Fibroblast of peridontal ligament (primary cell): ENCODE data around the gene ARHGAP26.
A peak's percentile ranks its signal among the peaks of the same experiment; 100 is the strongest.

ENCODE experiments used
- DNase-seq: peaks from one replicate; pipeline ENCODE4 v3.0.0-alpha.2; 2010; ENCODE audit errors: extremely low read depth

Gene ARHGAP26

DNA sequence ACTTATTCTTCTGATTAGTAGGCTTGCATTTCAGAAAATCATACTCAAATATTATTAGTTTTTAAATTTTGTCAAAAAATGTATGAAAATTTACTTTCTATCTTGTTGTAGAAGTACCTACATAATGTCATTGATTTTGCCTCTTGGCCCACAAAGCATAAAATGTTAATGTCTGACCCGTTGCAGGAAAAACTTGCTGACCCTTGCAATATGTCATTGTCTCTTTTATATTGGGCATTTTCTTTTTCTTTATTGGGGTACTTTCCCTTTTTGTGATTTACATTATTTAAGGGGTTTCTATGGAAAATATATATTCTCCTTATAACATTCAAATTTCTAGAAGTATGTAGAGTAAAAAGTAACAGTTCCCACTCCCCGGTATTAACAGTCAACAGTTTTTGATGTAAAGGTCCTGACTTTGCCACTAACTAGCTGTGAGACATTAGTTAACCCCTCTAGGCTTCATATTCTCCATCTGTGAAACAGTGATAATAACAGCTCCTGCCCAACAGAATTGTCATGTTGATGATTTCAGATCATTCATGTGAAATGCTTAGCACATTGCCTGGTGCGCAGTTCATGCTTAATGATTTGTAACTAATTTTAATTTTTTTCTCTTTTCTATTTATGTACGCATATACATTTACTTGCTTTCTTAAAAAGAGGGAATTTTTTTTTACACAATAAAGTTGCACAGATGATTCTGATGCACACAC is 243.2 kb downstream of the ARHGAP26 start:
- DNase-seq = no peak

DNA sequence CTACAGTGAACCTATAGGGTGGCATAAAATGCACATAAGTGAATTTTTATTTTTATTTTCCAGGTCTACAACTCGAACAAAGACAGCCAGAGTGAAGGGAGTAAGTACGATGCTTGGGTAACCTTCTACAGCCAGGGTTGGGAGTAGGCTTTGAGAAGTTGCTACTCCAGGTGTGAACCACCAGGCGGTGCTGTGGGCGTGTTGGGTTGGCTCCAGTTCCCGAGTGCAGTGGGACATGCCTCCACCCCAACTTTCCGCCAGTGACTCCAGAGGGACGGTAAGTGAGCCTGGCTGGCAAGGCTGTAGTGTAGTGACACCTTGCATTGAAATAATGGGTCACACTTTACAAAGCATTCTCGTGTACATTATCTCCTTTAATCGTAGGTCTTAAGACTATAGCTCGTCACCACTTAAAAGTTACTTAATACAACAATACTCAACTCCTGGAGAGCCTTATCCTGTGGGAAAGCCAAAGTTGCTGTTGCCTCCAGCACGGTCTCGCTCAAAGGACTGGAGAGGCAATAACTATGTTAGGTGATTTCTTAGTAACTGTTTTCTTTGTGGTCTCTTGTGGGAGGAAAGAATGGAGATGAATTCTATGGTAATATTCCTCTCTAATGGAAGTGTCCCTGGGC is 244.0 kb downstream of the ARHGAP26 start:
- DNase-seq = no peak

DNA sequence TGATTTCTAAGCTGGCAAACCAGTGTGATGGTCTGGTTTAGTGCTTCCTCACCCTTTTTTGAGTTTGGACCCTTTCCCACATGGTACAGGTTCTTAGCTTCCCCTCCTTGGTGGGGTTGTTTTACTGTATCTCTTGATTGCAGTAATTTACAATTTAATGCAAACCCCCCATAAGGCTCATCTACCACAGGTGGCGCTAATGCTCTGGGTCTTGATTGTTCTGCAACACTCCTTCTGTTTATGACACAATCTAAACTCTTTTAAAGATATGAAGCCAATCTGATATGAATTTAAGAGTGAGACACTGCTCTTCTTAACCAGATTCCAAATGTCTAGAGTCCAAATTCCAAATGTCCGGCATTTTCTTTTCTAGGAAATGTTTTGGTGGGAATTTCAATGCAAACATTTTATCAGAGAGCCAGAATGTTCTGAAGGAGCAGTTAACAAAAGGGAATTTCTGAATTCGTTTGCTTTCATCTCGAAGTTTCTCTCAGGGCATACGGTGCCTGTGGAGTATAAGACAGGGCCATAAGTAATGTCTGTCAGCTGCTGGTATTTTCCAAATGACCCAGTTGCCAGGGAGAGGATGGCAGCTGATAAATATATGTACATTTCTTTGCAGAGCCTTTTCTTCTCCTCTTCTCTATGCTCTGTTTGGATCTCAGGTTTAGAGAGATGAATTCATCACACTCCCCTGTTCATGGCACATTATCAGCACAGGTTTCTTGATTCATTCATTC is 246.8 kb downstream of the ARHGAP26 start:
- DNase-seq = peak; percentile 79

DNA sequence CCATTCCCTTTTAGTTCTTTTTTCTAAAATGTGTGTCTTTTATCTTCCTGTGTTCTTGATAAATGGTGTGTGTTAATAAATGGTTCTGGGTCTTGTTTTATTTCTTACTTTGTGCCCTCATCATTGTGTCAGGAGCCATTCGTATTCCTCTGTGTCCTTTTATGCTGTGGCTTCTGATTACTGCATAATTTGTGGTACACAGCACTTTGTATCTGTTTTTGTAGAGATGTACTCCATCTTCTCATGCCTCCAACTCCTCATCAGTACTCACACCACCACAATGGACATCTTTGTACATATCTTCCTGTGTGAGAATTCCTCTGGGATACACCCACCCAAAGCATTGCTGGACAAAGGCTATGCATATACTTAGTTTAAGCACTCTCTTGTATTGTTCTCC is 247.4 kb downstream of the ARHGAP26 start:
- DNase-seq = no peak

DNA sequence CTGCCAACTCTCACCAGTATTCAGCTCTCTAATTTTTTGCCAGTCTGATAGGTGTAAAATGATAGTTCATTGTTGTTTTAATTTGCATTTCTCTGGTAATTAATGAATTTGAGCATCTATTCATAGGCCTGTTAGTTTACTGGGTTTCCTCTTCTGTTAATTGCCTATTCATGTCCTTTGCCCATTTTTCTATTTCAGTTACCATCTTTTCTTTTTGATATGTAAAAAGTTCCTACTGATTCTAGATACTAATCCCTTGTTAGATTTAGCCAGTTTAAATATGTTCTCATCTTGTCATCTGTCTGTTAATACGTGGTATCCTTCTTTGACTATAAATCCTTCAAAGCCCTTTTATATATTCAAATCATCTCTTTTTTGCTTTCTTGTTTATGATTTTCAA is 247.8 kb downstream of the ARHGAP26 start:
- no peak for DNase-seq

DNA sequence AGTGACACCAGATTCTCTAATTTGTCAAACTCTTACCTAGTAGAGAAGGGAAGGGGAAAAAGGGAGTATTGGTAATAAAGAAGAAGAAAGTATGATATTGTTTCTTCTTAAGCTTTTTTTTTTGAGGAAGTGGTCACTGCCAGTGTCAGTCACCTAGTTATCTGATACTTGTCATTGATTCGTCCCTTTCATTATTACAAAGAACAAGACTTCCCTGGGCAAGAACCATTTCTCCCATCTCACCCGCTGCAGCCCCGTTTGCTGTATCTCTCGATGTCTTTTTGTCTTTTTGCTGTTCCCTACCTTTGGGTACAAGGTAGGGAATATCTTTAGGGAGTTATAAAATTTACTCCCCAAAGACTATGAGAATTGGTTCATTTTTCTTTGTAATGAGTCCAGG is 249.0 kb downstream of the ARHGAP26 start:
- no peak for DNase-seq

DNA sequence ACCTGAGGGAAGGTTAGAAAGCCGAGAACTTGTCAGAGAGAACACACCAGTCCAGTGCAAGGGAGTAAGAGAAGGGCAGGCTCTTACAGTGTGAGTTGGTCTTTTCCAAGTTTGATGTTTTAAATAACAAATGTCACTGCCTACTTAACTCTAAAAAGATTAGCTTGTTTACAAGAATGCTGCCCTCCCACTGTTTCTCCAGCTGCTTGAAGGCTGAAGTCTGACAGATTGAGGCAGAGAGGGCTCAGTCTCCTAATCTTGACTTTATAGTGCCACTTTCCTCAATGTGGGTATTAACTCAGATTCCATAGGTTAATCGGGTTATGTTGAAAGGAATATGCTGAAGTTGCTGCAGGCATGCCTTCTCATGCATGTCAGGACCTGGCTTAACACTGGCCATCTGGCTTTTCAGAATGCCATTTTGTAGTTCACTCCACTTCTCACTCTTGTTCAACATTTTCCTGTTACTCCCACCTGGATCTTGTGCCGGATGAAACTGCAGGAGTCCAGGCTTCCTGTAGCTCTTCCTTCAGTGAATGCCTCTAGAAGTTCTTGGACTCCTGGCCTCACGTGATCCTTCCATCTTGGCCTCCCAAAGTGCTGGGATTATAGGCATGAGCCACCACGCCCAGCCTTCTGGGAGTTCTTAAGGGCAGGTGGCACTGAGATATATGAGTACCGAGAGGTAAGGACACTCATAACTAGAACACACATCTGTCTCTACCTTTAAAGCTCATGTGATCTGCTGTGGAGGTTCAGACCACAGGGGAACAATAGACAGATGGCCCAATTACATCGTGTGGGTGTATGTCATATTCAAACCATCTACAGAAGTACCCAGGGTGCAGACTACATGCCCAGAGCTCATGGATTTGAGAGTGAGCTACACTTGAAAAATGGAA is 249.7 kb downstream of the ARHGAP26 start:
- DNase-seq = no peak

DNA sequence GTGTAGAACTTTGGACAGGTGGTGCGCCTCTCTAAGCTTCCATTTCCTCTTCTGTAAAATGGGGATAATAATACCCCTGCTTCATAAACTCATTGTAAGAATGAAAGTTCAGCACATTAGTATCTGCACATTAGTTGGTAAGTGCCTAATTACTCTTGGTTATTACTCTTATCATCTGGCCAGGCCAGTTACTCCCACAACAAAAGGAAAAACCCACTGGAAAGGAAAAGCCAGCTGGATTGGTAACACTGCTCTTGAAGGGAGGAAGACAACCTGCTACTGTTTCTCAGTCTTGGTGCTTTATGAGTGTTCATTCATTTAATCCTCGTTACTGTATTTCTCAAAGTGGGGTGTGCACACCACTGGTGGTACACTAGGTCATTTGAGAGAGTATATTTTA is 251.4 kb downstream of the ARHGAP26 start:
- no peak for DNase-seq

- DNase-seq = no peak
Observed at GRCh38 chr5:143023411-143024096, 253.4 kb downstream of the ARHGAP26 start.

- DNase-seq = no peak
Observed at GRCh38 chr5:143024228-143024920, 254.2 kb downstream of the ARHGAP26 start.

DNA sequence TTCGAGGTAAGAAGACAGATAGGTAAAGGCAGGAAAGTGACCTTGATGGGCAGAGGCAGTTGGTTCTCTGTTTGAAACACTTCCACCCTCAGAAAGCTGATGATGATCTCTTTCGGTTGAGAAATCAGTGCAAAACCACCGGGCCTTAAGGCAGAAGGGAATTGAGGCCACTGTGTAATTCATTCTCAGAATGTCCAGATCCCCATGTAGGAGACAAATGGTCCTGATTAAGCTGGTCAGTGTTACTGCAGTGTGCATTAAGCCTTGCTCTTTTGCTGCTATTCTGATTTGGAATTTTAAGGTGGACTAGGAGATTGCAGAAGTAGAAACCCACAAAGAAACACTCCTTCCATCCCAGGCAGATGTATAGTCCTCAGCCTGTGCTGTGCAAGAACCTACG is 255.2 kb downstream of the ARHGAP26 start:
- peak; percentile 66 for DNase-seq

- DNase-seq = no peak
Observed at GRCh38 chr5:143025971-143026370, 255.8 kb downstream of the ARHGAP26 start.

DNA sequence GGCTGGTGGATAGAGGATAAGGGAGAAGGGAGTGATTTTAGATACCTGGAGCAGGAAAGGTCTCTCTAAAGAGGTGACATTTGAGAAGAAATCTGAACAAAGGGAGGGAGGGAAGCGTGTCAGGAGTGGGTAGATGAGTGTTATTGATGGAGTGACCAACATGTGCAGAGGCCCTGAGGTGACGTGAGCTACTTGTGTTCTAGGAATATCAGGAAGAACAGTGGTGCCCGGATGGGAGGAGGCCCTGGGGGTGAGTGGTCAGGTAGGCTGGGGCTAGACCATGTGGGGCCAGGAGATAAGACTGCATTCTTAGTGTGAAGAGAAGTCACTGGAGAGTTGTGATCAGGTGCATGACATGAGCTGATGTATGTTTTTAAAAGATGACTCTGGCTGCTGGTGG is 256.2 kb downstream of the ARHGAP26 start:
- DNase-seq = no peak

GRCh38 chr5:143029293-143029692 is 259.1 kb downstream of the ARHGAP26 start:
- DNase-seq = no peak

- no peak for DNase-seq
Observed at GRCh38 chr5:143030349-143030748, 260.2 kb downstream of the ARHGAP26 start.

DNA sequence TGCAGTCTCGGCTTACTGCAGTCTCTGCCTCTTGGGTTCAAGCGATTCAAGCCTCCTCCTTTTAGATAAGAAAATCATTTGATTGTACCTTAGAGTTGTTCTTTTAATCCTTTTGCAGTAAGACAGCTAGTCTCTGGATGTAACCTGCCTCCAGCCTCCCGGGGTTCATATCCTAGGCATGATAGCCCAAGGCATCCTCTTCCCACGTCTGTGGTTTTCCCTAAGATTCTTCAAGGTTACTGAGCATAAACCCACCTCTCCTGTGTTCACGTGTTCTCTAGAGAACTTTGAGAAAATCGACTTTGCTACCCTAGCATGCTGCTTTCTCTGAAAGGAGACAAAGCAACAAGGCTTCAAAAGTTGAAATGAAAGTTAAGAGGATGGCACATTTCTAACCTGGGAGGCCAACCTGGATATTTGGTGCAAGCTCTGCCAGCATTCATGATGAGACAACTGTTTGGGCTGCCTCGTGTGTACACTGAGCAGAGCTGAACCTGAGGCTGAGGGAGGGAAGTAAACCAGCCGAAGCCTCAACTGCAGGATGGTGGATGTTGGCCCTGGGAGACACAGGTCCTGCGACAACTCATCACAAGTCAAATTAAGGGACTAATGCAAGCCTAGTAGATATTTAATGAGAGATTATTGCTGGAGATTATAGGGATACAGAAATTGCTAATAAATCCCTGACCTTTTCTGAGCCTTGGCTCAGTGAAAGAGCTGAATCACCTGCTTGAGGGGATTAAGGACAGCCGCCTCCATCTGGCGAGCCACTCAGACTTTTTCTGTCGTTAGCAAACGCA is 261.8 kb downstream of the ARHGAP26 start:
- no peak for DNase-seq

DNA sequence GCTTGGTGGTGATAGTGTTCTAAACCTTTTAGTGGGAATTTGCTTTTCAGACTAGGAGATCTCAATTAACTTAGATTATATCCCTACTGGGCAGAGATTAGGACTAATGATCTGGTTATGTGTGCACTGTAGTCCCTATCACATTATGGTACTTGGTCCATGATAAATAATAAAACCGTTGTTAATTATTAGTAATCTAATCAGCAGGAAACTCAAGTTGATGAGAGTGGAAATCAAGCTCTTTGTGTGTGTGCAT is 262.3 kb downstream of the ARHGAP26 start:
- no peak for DNase-seq

DNA sequence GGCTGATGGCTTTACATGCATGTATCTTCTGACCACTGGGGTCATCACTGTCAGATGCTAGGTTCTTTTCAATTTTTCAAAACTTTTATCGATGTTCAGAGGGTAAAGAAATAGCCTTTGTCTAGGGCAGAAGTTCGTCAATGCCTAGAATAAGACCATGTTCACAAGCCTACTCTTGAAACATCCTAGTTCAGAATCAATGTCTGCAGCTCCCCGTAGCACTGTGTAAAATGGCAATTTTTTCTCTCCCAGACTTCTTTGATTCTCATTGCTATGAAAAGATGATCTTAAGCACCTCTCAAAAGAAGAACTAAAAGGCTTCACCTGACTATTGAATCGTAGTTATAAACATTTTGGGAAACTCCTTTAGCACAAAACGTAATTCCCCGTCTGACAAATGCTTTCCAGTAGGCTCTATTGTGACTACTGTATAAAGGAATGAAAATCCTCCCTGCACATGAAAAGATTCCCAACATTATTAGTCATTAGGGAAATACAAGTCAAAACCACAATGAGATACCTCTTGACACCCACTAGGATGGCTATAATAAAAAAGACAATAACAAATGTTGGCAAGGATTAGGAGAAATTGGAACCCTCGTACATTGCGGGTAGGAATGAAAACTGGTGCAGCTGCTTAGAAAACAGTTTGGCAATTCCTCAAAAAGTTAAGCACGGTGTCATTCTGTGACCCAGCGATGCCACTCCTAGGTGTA is 263.5 kb downstream of the ARHGAP26 start:
- peak; percentile 72 for DNase-seq

GRCh38 chr5:143036146-143036927 is 266.2 kb downstream of the ARHGAP26 start:
- DNase-seq = no peak
